Bronchus fibroblast of lung (primary cell): ENCODE data around the gene ZNF506. TPM values are rescaled to one million over a fixed set of nuclear protein-coding genes. Genes with fewer than 3 reads are reported as not detected.

Experiments used
- total RNA-seq: library from RNA; depleted of rRNA; stranded (reverse); fragments of >200 nt; gene quantifications from 2 replicates; pipeline ENCODE4 v1.2.3, GENCODE V29; 2015

The ZNF506 gene
- total RNA-seq: 13.2 and 23.5 TPM in 2 replicates

DNA sequence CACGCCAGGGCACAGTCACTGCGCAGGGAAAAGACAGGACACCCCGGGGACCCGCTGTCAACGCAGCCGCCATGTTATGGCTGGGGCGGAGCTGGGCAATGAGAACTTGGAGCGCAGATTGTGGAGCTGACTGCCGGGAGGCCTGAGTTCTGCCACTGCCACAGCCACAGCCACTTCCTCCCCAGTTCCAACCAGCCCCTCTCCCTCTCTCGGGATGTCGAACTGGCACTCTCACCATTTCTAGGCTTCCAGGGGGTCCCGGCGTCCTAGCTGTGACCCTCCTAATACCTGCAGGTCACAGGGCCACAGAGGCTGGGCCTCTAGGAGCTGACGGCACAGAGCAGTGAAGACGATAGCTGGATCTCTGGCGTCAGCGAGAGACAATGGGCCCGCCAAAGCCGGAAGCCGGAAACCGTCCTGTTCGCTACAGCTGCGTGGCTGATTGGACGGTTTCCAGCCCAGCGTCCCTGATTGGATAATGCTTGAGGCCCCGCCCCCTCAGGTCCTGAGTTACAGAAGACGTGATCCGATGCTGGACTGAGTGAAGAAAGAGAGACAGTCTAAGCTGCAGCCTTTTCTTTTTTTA lies at the start of gene ZNF506:
ZNF506 (minus strand) TSS at position 385 of the 586 bp plus-strand sequence; CDS start at position 238, 147 bp downstream.

DNA sequence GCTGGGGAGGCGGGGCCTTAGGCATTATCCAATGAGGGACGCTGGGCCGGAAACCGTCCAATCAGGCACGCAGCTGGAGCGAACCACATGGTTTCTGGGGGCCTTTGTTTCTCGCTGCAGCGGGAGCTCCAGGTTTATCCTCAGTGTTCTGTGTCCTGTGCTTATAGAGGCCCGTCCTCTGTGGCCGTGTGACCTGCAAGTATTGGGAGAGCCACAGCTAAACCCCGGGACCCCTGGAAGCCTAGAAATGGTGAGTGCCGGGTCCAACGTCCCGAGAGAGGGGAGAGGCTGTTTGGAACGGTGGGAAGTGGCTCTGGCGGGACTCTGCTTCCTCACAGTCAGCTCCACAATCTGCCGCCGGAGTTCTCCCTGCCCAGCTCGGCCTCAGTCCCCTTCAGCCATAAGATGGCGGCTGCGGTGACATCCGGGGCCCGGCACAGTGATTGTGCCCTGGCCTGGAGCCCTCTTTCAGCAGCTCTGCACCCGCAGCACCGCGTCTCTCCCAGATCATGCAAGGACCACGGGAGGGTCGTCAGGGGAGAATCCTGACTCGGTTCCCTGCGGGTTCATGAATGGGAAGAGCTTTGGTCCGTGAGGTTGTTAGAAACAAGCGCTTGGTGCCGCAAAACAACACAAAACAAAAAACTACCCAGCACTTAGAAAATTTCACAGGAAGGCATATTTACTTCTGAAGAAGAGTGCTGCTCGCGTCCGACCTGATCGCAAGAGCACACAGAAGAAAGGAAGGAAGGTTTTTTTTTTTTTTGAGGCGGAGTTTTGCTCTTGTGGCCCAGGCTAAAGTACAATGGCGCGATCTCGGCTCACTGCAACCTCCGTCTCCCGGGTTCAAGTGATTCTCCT lies 44.4 kb upstream of the ZNF506 start, which contains the start of gene ZNF253:
ZNF253 (plus strand) TSS at position 133 of the 861 bp plus-strand sequence; CDS start at position 248, 115 bp downstream.

Other genes starting within 250 kb of the ZNF506 start
- gene PBX4, start 203.1 kb downstream of the ZNF506 start, total RNA-seq: 1.2 and 3.2 TPM in 2 replicates
- 3.9 and 4.2 TPM in 2 replicates for gene LPAR2, start 193.5 kb downstream of the ZNF506 start, total RNA-seq
- 5.6 and 5.9 TPM in 2 replicates for gene GMIP, start 178.1 kb downstream of the ZNF506 start, total RNA-seq
- gene ATP13A1, start 158.1 kb downstream of the ZNF506 start, total RNA-seq: 39.8 and 49.5 TPM in 2 replicates
- 2.9 and 3.6 TPM in 2 replicates for gene ZNF101, start 152.9 kb downstream of the ZNF506 start, total RNA-seq
- 2.1 and 2.2 TPM in 2 replicates for gene ZNF14, start 88.6 kb downstream of the ZNF506 start, total RNA-seq
- 2.7 and 4.2 TPM in 2 replicates for gene ZNF253, start 44.1 kb upstream of the ZNF506 start, total RNA-seq
- gene ZNF93, start 79.2 kb upstream of the ZNF506 start, total RNA-seq: 6.6 and 11.4 TPM in 2 replicates
- gene ZNF682, start 217.8 kb upstream of the ZNF506 start, total RNA-seq: 0.50 and 0.59 TPM in 2 replicates